Measurements from ENCODE around the gene IL11. TPM values are rescaled to one million over a fixed set of nuclear protein-coding genes. Genes with fewer than 3 reads are reported as not detected.
A peak's percentile ranks its signal among the peaks of the same experiment; 100 is the strongest.

The IL11 gene
- total and polyA plus RNA-seq, 2 of the 8 experiments (the other 6 are each of a cell fraction or from before 2014, with no cell fraction given) = 1.7 to 2.8 TPM

GRCh38 chr19:55320844-55321419 is 49.3 kb downstream of the IL11 start:
- Histone ChIP-seq H4K91ac (replicated peaks; ENCODE audit: insufficient read length, low read length) (no peak overlapping the region), H2BK20ac (ENCODE audit: low read length) (no peak overlapping the region), H3K9ac (replicated peaks in 1 of 4; ENCODE audit: extremely low read depth in 1 of 4, low read depth in 3 of 4, low read length in 3 of 4) (no peak overlapping the region), H2AK5ac (ENCODE audit: low read depth, low read length) (no peak overlapping the region), H3K4me1 (replicated peaks in 1 of 4; ENCODE audit: control insufficient read depth in 3 of 4, insufficient read depth in 4 of 4, low read length in 3 of 4) (peaks cover 0 to 10% (median 5%) of the 10 kb centered on the region in 4 experiments; a peak in 6 of 7 replicates), H3K56ac (replicated peaks; ENCODE audit: insufficient read length, low read depth, low read length) (no peak overlapping the region), H3K4ac (replicated peaks; ENCODE audit: insufficient read length, low read depth, low read length) (no peak overlapping the region), H2BK12ac (ENCODE audit: low read depth, low read length) (no peak overlapping the region), H3K23ac (ENCODE audit: insufficient read length) (no peak overlapping the region), H2BK120ac (replicated peaks; ENCODE audit: low read depth, low read length) (no peak overlapping the region), H3K14ac (ENCODE audit: insufficient read length) (no peak overlapping the region), H3K9me3 (ENCODE audit: insufficient read depth in 2 of 2, low read depth in 1 of 2, low read length in 1 of 2) (no peaks in the 10 kb centered on the region), H3K4me2 (ENCODE audit: insufficient read depth in 1 of 2, low read depth in 2 of 2, low read length in 2 of 2) (no peak overlapping the region; a peak in 1 of 4 replicates), H3K23me2 (ENCODE audit: low read depth, low read length) (peaks cover 2% of the 10 kb centered on the region; the same call in 1 of the 2 replicates), H4K5ac (ENCODE audit: insufficient read length, low read depth, low read length) (no peak overlapping the region), H3K4me3 (ENCODE audit: extremely low read depth in 1 of 4, insufficient read depth in 2 of 4, low read depth in 3 of 4, low read length in 4 of 4) (no peak overlapping the region), H3K79me1 (ENCODE audit: low read depth, low read length) (no peaks in the 10 kb centered on the region), H3K27ac (ENCODE audit: low read depth, low read length) (no peak overlapping the region), H4K20me1 (replicated peaks in 1 of 2; ENCODE audit: control insufficient read depth in 1 of 2, insufficient read depth in 2 of 2, low read length in 2 of 2) (no peaks in the 10 kb centered on the region), H2AFZ (ENCODE audit: low read length) (no peak overlapping the region), H3K36me3 (ENCODE audit: control insufficient read depth in 2 of 4, insufficient read depth in 4 of 4, low read length in 3 of 4) (no peaks in the 10 kb centered on the region), H2BK15ac (ENCODE audit: low read length) (no peak overlapping the region), H2BK5ac (ENCODE audit: low read depth, low read length) (no peak overlapping the region), H3K18ac (ENCODE audit: extremely low read depth, low read length) (no peak overlapping the region), H3K79me2 (ENCODE audit: control insufficient read depth in 1 of 2, insufficient read depth in 2 of 2, low read length in 2 of 2) (no peaks in the 10 kb centered on the region), H4K8ac (ENCODE audit: extremely low read depth, insufficient read depth, low read length) (peak overlapping the region; percentile 58; the same call in 1 of the 2 replicates), H3K27me3 (replicated peaks in 1 of 4; ENCODE audit: control insufficient read depth in 3 of 4, extremely low read depth in 1 of 4, insufficient read depth in 3 of 4, low read length in 3 of 4) (no peaks in the 10 kb centered on the region)
- DNase-seq (ENCODE audit: low read depth in 1 of 2, low spot score in 2 of 2) = no peak
- POLR2A ChIA-PET (ENCODE audit: partially characterized antibody) = interaction anchor here (0.6 to 4.3 kb wide), 12 partner anchors 8 to 174 kb away, joined by 3 to 23 read pairs (median 4); partner anchors contain the start of genes KMT5C and UBE2S
- TF ChIP-seq SAP30 (IDR thresholded peaks at IDR 0.05; ENCODE audit: insufficient read depth, insufficient replicate concordance, low read length) = no peak
- no peak for TF ChIP-seq POU5F1 (IDR thresholded peaks at IDR 0.05; ENCODE audit: low read depth, low read length)
- no peak for TF ChIP-seq ATF2 (IDR thresholded peaks at IDR 0.05; ENCODE audit: low read length)
- TF ChIP-seq KDM4A (IDR thresholded peaks at IDR 0.05; ENCODE audit: low read depth, low read length, severe bottlenecking) = no peak
- TF ChIP-seq FOSL1 (IDR thresholded peaks at IDR 0.05; ENCODE audit: insufficient read depth, low read depth, low read length) = no peak
- TF ChIP-seq NANOG (IDR thresholded peaks at IDR 0.05; ENCODE audit: insufficient read depth, low read depth, low read length, poor library complexity, severe bottlenecking) = no peak
- TF ChIP-seq E2F6 (IDR thresholded peaks at IDR 0.05) = no peak
- TF ChIP-seq SP4 (IDR thresholded peaks at IDR 0.05; ENCODE audit: low read length) = no peak
- no peak for TF ChIP-seq SRF (IDR thresholded peaks at IDR 0.05; ENCODE audit: low read depth, low read length)
- TF ChIP-seq GTF2F1 (IDR thresholded peaks at IDR 0.05; ENCODE audit: borderline replicate concordance, low read depth, low read length) = no peak
- CTCF ChIA-PET (ENCODE audit: partially characterized antibody) = interaction anchor here (0.7 to 2.7 kb wide), 10 partner anchors 9 to 110 kb away, joined by 3 to 18 read pairs (median 7); partner anchors contain the start of gene TMEM238
- FAIRE-seq = no peak
- 89% methylated on average over 6 of the region's 8 CpGs; no CpG with 5 or more reads in 1 of the 2 experiments for WGBS, 2 experiments (ENCODE audit: extremely low coverage in 1 of 2, insufficient coverage in 1 of 2, insufficient read length in 1 of 2, insufficient replicate concordance in 2 of 2, low coverage in 1 of 2, low lambda C conversion rate in 2 of 2, missing lambda C conversion rate in 1 of 2)
